ENCODE measurements around the gene TCF12. TPM values are rescaled to one million over a fixed set of nuclear protein-coding genes. Genes with fewer than 3 reads are reported as not detected.

TCF12 gene
- total and polyA plus RNA-seq, 2 donors (not counting 3 experiments of a cell fraction or from before 2014, with no cell fraction given): 72.1 to 133 TPM

DNA sequence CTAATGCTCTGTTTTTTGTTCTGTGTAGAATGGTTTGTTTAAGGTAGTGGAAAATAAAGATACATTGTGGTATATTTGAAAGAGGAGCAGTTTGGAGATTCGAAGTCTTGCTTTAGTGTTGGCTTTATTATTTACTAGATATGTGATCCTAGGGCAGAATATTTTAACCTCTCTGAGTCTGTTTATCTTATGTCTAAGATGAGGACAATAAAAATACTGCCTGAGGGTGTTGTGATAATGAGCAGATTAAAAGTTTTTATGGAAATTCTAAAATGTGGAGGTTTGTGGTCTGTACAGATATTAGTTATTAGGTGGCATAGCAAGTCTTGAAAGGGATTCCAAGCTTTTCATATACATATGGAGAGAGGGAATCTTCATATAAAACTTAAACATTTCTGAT, 15.0 kb downstream of the TCF12 start:
- Histone ChIP-seq H3K27me3 (ENCODE audit: control insufficient read depth in 2 of 2, insufficient read depth in 2 of 2, low read length in 2 of 2) (no peaks in the 10 kb centered on the region), H3K4me1 (ENCODE audit: control insufficient read depth, extremely low read depth, insufficient read depth, low read length) (peaks cover 7% of the 10 kb centered on the region), H3K36me3 (ENCODE audit: control insufficient read depth in 2 of 2, extremely low read depth in 1 of 2, insufficient read depth in 2 of 2, low read length in 2 of 2) (peaks cover 4 to 6% of the 10 kb centered on the region in 2 experiments), H2AFZ (ENCODE audit: low read depth, low read length) (no peak overlapping the region), H3K79me2 (ENCODE audit: control insufficient read depth, insufficient read depth, low read length) (peaks cover 96% of the 10 kb centered on the region), H3K9me1 (replicated peaks; ENCODE audit: control insufficient read depth, extremely low read depth, insufficient read depth, low read length) (no peaks in the 10 kb centered on the region), H3K4me3 (replicated peaks in 1 of 3; ENCODE audit: insufficient read depth in 1 of 3, low read depth in 1 of 3, low read length in 3 of 3) (no peak overlapping the region), H4K20me1 (replicated peaks; ENCODE audit: control insufficient read depth, extremely low read depth, insufficient read depth, low read length) (peaks cover 17% of the 10 kb centered on the region), H3K27ac (ENCODE audit: insufficient read depth, low read depth, low read length) (no peak overlapping the region), H3K9ac (replicated peaks; ENCODE audit: extremely low read depth, insufficient read depth, low read length) (no peak overlapping the region), H3K4me2 (ENCODE audit: insufficient read depth, low read length) (no peak overlapping the region), H3K9me3 (replicated peaks; ENCODE audit: control insufficient read depth, insufficient read depth, low read length) (no peaks in the 10 kb centered on the region)
- CTCF ChIA-PET: interaction anchor here (0.6 to 0.9 kb wide), 3 partner anchors 11 to 437 kb away, joined by 3 read pairs; no protein-coding TSS in a partner anchor
- dilution Hi-C loops (cut with MboI; ENCODE audit: extremely low pct_ligation_motif_present, low sequenced_read_pairs) (no loop called here), intact Hi-C loops (cut with micrococcal nuclease) (no loop called here)
- TF ChIP-seq POLR2A (IDR thresholded peaks at IDR 0.05; ENCODE audit: low read depth, low read length): no peak
- TF ChIP-seq EZH2 (IDR thresholded peaks at IDR 0.05; ENCODE audit: borderline replicate concordance, low read depth, low read length, severe bottlenecking): no peak
- no peak for TF ChIP-seq FOS (IDR thresholded peaks at IDR 0.05; ENCODE audit: borderline replicate concordance, insufficient read depth, low read length)
- no peak for TF ChIP-seq GATA2 (IDR thresholded peaks at IDR 0.05; ENCODE audit: insufficient read depth, insufficient read length, low read depth, low read length)
- TF ChIP-seq, protein P1, sequence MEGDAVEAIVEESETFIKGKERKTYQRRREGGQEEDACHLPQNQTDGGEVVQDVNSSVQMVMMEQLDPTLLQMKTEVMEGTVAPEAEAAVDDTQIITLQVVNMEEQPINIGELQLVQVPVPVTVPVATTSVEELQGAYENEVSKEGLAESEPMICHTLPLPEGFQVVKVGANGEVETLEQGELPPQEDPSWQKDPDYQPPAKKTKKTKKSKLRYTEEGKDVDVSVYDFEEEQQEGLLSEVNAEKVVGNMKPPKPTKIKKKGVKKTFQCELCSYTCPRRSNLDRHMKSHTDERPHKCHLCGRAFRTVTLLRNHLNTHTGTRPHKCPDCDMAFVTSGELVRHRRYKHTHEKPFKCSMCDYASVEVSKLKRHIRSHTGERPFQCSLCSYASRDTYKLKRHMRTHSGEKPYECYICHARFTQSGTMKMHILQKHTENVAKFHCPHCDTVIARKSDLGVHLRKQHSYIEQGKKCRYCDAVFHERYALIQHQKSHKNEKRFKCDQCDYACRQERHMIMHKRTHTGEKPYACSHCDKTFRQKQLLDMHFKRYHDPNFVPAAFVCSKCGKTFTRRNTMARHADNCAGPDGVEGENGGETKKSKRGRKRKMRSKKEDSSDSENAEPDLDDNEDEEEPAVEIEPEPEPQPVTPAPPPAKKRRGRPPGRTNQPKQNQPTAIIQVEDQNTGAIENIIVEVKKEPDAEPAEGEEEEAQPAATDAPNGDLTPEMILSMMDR (IDR thresholded peaks at IDR 0.05; ENCODE audit: extremely low read depth in 1 of 2, insufficient read depth in 1 of 2, low read depth in 1 of 2, low read length in 2 of 2): no peak
- TF ChIP-seq, protein P2, sequence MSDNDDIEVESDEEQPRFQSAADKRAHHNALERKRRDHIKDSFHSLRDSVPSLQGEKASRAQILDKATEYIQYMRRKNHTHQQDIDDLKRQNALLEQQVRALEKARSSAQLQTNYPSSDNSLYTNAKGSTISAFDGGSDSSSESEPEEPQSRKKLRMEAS (IDR thresholded peaks at IDR 0.05; ENCODE audit: insufficient read depth, insufficient read length): no peak
- no peak for TF ChIP-seq JUN (IDR thresholded peaks at IDR 0.05; ENCODE audit: borderline replicate concordance, insufficient read depth, insufficient read length, low read depth)
- TF ChIP-seq POLR2AphosphoS5 (IDR thresholded peaks at IDR 0.05; ENCODE audit: insufficient read depth, low read depth, low read length): no peak
- TF ChIP-seq MYC (IDR thresholded peaks at IDR 0.05; ENCODE audit: low read depth, low read length): no peak
- FAIRE-seq (no peak), DNase-seq (ENCODE audit: low read depth, low spot score) (no peak)
- BruUV-seq (replicated peaks): no TSS peak
- POLR2A ChIA-PET: no interaction called here
